GM10266 (cell line): ENCODE results near the gene CHRNG.
"Not testable (repeated sequence)": the region's sequence is repeated elsewhere in the genome, so short reads cannot be mapped to it uniquely, and the experiment has no call there.

Experiments
- DNase-seq: peaks from one replicate; pipeline ENCODE4 v3.0.0; 2012; ENCODE audit errors: extremely low spot score
- TF ChIP-seq, protein P1 (sequence below): IDR thresholded peaks from 2 replicates; pipeline ENCODE4 v1.5.1; 2012; ENCODE audit warnings: mild to moderate bottlenecking, low read depth; ENCODE audit not compliant: control insufficient read depth, insufficient read depth; ENCODE audit errors: missing control alignments

CHRNG gene

DNA sequence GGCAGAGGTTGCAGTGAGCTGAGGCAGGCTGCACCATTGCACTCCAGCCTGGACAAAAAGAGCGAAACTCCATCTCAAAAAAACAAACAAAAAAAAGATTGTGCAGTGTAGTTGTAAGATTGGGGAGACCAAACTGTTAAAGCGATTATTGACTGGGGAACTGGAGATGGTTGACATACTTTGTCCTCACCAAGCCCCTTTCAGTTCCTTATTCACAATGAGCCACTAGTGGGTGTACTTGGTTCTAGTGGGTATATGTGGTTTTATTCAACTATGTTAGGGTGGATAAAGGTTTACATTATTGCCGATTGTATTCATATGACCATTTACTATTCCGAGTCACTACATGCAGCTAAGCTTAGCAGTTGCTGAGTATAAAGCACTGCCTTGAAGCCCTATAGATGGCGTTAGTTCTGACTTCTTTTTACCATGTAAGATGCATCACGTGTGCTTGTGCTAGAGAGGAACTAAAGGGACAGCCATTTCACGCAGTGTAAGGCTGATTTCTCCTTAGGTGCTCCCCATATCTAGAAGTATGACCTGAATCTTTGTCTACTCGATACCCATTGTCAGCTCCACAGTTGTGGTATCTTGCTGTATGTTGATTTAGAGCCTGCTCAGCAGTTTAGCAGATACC lies 23.1 kb downstream of the CHRNG start:
- TF ChIP-seq, protein P1, sequence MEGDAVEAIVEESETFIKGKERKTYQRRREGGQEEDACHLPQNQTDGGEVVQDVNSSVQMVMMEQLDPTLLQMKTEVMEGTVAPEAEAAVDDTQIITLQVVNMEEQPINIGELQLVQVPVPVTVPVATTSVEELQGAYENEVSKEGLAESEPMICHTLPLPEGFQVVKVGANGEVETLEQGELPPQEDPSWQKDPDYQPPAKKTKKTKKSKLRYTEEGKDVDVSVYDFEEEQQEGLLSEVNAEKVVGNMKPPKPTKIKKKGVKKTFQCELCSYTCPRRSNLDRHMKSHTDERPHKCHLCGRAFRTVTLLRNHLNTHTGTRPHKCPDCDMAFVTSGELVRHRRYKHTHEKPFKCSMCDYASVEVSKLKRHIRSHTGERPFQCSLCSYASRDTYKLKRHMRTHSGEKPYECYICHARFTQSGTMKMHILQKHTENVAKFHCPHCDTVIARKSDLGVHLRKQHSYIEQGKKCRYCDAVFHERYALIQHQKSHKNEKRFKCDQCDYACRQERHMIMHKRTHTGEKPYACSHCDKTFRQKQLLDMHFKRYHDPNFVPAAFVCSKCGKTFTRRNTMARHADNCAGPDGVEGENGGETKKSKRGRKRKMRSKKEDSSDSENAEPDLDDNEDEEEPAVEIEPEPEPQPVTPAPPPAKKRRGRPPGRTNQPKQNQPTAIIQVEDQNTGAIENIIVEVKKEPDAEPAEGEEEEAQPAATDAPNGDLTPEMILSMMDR, result peak; percentile 7
- no peak for DNase-seq

DNA sequence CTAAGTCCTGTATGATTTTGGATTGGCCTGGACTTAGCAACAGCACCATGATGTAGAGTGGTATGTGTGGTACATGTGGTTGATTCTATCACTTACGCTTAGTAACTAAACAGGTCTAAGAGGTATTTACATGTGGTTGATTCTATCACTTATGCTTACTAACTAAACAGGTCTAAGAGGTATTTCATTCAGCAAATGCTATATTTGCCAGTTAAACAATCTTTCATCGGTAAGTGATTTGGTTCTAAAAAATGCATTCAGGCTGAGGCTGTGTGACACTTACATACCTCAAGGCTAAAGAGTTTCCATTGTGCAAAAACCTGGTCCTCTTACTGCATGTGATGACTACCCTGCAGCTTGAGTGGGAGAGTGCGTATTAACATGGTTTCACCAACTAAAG lies 24.1 kb downstream of the CHRNG start:
- no peak for DNase-seq

DNA sequence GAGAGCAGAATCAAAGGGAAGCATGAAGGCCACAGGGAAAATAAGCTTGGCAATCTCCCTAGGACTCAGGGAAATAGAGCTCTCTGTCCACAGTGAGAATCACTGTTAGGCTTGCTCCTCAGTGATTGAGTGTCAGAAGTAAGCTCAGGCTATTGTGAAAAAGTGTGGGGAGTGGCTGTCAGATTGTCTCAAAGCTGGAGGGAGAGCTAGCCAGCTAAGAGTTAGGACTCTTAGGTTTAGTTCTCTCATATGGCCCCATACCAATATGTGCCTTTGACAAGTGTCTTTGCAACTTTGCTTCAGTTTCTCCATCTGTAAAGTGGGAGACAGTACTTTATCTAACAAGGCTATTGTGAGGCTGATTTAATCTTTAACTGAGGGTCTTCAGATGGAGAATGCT lies 28.2 kb downstream of the CHRNG start:
- TF ChIP-seq, protein P1, result no peak
- DNase-seq, result no peak

More for the DNA sequence above, 24.1 kb downstream of the CHRNG start:
- TF ChIP-seq, protein P1, result no peak

DNA sequence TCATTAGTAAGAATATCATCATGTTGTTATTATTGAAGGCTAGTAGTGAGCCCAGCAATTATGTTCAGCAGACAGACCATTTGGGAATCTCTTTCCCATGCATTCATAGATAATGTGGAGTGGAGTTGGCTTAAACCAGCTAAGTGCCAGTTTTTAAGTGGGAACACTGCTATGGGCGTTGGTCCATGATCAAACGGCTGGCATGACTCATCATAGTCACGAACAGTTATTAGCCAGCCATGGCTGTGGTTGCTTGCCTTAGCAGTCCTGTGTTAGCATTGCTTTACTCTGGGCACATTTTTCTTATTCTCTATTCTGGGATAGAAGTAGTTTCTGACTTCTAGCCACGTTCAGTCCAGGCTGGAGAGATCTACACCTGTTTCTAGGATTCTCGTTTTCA lies 28.7 kb downstream of the CHRNG start:
- TF ChIP-seq, protein P1, result no peak
- no peak for DNase-seq

DNA sequence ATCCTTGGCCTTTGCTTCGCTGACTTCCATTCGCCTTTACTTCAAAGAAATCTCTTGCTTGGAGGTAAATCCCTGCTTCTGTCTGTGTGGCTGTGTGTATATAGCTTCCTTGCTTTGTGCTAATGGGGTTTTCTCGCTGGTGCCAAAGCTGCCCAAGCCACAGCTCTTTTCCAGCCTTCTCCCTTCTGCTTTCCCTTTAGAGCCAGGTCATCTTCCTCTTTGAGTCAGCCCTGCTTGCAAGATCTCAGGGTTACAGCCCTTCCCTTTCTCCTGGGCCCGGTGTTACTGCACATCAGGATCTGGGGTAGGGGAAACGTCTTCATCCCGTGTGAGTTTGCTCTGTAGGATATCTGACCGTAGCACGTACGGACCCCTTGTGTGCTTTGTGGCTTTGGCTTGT lies 30.0 kb downstream of the CHRNG start:
- DNase-seq, result no peak

DNA sequence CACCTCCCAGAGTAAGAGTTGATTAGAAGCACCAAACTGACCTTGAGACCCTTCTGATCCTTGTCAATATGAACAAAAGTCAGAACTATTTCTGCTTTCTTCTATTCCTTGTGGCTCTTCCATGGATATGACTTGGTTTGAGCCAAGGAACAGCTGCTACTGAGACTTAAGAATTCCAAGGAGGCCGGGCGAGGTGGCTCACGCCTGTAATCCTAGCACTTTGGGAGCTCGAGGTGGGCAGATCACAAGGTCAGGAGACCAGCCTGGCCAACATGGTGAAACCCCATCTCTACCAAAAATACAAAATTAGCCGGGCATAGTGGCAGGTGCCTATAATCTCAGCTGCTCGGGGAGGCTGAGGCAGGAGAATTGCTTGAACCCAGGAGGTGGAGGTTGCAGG lies 31.0 kb downstream of the CHRNG start:
- not testable (repeated sequence) for DNase-seq

More for the DNA sequence above, 30.0 kb downstream of the CHRNG start:
- TF ChIP-seq, protein P1, result no peak

DNA sequence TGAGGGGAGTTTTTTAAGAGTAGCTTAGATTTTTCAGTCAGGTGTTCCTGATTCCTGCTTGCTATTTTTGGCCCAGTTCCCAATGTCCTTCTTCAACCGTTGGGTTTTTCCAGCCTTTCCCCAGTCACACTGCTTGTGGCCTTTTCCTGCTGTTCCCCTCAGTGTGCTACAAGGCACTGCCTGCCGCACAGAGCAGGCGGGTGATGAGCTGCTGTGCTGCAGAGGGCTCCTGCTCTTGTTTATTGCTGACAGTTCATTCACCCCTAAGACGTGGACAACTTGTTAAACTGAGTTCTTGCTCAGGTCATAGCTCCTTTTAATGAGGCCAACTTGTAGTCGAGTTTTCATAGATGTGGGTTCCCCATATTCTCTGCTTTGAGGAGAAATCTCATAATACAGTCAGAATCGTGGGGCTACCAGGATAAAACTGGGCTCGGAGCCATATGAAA lies 31.6 kb downstream of the CHRNG start:
- DNase-seq, result no peak
- TF ChIP-seq, protein P1, result no peak

DNA sequence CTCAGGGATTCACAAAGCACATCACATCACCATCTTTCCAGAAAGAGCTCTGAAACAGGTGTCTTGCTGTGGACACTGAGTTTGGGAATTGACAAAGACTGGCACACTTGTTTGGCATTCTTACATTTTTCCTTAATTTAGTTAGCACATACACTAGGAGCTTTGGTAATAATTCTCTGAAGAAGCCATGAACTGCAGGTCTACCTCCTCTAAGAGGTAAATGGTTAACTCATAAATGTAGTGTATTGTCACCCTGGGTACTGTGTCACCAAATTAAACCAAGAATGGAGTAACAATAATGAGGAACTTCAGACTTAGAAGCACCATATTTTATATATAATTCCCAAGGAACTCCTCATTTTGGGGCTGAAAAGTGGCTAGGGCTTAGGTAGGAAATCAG lies 33.5 kb downstream of the CHRNG start:
- no peak for DNase-seq
- TF ChIP-seq, protein P1, result no peak
